Small intestine (tissue), 7 donors: ENCODE data around the gene HSD11B2. TPM values are rescaled to one million over a fixed set of nuclear protein-coding genes. Genes with fewer than 3 reads are reported as not detected.
A peak's percentile ranks its signal among the peaks of the same experiment; 100 is the strongest.

ENCODE experiments used
- DNase-seq, 2 donors: peaks; one replicate each; pipeline versions ENCODE4 v3.0.0 to v3.0.0-alpha.2; 2013
- FAIRE-seq: peaks from 2 replicates; lab custom pipeline; 2012; peaks lifted over from hg19 to GRCh38; lab: Jason Lieb, UNC
- H3K27ac ChIP-seq, 3 donors: one replicate each; pipeline ENCODE4 v1.5.1; 2013; ENCODE audit warnings: low read length in 2 of 3, mild to moderate bottlenecking in 2 of 3, control low read depth in 1 of 3, inconsistent platforms in 1 of 3, low read depth in 1 of 3, moderate library complexity in 1 of 3
- H3K27me3 ChIP-seq, 3 donors: one replicate each; pipeline ENCODE4 v1.6.1; 2013; ENCODE audit warnings: low read length in 3 of 3, inconsistent platforms in 1 of 3; ENCODE audit not compliant: control insufficient read depth in 3 of 3, insufficient read depth in 3 of 3
- H3K36me3 ChIP-seq, 3 donors: one replicate each; pipeline ENCODE4 v1.6.1; 2013; ENCODE audit warnings: low read length in 3 of 3, inconsistent platforms in 1 of 3, low read depth in 1 of 3, mild to moderate bottlenecking in 1 of 3, moderate library complexity in 1 of 3; ENCODE audit not compliant: control insufficient read depth in 3 of 3, insufficient read depth in 2 of 3
- H3K4me1 ChIP-seq, 3 donors: one replicate each; pipeline ENCODE4 v1.6.1; 2013; ENCODE audit warnings: low read length in 2 of 3, inconsistent platforms in 1 of 3, low read depth in 1 of 3, mild to moderate bottlenecking in 1 of 3, moderate library complexity in 1 of 3; ENCODE audit not compliant: control insufficient read depth in 3 of 3, insufficient read depth in 2 of 3
- H3K4me3 ChIP-seq, 3 donors: one replicate each; pipeline ENCODE4 v1.5.1; 2013; ENCODE audit warnings: low read length in 3 of 3, control low read depth in 1 of 3, inconsistent platforms in 1 of 3, low read depth in 1 of 3, mild to moderate bottlenecking in 1 of 3, moderate library complexity in 1 of 3
- H3K9me3 ChIP-seq, 2 donors: one replicate each; pipeline ENCODE4 v1.6.1; 2013; ENCODE audit warnings: low read depth in 1 of 2, low read length in 1 of 2; ENCODE audit not compliant: control insufficient read depth in 2 of 2, insufficient read depth in 1 of 2
- WGBS, 3 donors: extraction: QIAGEN DNeasy Blood & Tissue Kit; methylation state at CpG; one replicate each; pipeline ENCODE4 v1.1.7; 2013; 5-methylcytosine and 5-hydroxymethylcytosine counted together
- polyA plus RNA-seq, 4 donors: library from polyadenylated mRNA; stranded (reverse) in 3 of 4; unstranded in 1 of 4; fragments of 200-250 nt in 3 of 4; fragments of 120-200 nt in 1 of 4; gene quantifications; one replicate each; pipeline versions ENCODE4 v1.2.1 to v1.2.3, GENCODE V29; 2013
- donor health status: healthy with polysubstance abuse.
- donor health status: control.
- donor health status: control.
- donor health status: Bipolar disorder and iron deficiency.
- donor health status: healthy.

HSD11B2 gene
- polyA plus RNA-seq, 4 donors = 9.7 to 166 (median 111) TPM

DNA sequence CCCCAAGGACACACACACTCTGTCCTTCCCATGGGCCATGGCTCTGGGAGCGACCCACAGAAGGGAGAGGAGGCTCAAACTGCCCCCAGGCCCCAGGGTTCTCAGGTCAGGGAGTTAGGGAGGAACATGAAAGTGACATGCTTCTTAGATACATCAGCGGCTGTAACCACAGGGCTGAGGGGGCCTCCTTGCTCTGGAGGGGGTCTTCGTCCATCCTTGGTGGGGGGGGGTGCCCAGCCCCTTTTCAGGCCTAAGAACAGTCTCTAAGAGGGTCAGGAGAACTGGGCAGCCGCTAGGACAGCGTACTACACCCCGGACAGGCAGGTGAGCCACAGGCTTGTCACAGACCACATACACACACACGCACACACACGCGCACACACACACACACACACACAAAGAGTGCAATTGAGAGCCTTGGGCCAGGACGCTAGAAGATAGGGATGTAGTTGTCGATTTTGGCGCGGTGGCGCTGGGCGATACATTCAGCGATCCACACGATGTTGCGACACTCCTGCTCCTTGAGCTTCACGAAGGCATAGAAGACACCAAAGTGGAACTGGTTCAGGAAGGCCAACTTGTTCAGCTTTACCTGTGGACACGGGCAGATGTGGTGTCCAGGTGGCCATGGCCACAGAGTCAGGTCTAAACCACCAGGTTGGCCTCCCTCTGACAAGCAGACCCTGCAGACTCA lies 7.3 kb downstream of the HSD11B2 start:
- peaks cover 13 to 84% (median 18%) of the 10 kb centered on the region in 3 donors for H3K36me3 ChIP-seq
- no peak overlapping the region for H3K4me3 ChIP-seq
- WGBS, 3 donors = 92 to 95% (median 93%) methylated on average over 20 of the region's 20 CpGs
- no peaks in the 10 kb centered on the region for H3K27me3 ChIP-seq
- no peaks in the 10 kb centered on the region for H3K9me3 ChIP-seq
- peaks cover 0 to 6% (median 0%) of the 10 kb centered on the region in 3 donors for H3K4me1 ChIP-seq
- DNase-seq (no peak), FAIRE-seq (no peak)
- no peak overlapping the region for H3K27ac ChIP-seq

DNA sequence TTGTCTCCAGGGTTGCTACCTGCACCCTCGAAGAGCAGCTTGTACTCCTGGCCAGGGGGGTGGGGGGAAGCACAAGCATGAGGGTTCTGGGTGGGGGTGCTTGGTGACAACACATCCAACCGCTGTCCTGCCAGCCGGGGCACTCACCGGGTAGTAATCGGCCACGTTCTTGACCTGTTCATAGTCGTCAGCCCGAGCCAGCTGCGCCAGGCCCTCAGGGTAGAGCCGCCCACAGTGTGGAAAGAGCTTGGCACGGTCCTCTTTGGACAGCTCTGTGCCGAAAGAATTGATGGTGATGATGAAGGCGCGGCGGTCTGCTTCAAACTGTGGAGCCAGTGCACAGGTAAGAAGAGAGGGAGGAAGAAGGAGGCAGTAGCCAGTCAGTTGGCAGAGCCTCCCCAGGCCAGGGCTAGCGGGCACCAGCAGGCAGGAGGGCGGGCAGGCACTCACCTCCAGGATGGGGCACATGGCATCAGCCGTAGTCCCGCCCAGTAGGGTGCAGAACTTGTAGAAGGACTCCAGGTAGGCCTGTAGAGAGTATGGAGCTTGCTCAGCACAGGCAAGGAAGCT lies 8.0 kb downstream of the HSD11B2 start:
- H3K4me3 ChIP-seq = no peak overlapping the region
- H3K27ac ChIP-seq = no peak overlapping the region
- H3K4me1 ChIP-seq = peaks cover 0 to 6% (median 0%) of the 10 kb centered on the region in 3 donors
- no peak for FAIRE-seq
- DNase-seq = no peak
- H3K27me3 ChIP-seq = no peaks in the 10 kb centered on the region
- H3K36me3 ChIP-seq = peaks cover 13 to 89% (median 18%) of the 10 kb centered on the region in 3 donors
- no peaks in the 10 kb centered on the region for H3K9me3 ChIP-seq
- 93 to 96% (median 96%) methylated on average over 19 of the region's 19 CpGs for WGBS, 3 donors

DNA sequence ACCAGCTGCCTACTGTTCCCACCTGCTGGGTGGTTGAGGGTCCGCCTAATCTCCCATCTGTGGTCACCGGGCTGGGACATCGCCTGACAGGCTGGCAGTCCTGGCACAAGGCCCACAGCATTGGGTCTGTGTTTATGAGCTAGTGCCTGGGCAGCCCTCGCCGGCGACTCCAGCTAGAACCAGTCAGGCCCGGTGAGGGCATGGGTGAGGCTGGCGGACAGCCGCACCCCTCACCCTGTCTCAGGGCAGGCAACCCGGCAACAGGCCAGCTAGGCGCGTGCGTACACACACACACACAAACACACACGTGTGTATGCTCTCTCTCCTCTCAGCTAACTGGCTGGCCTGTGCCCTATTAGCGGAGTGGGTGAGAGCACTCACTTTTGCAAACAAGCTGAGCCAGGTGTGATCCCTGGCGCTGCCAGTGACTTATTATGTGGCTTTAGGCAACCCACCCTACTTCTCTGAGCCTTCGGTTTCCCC lies 10.4 kb downstream of the HSD11B2 start:
- Histone ChIP-seq H3K36me3 (peaks cover 14 to 99% (median 15%) of the 10 kb centered on the region in 3 donors), H3K27me3 (no peaks in the 10 kb centered on the region), H3K4me3 (no peak overlapping the region), H3K27ac (peak overlapping the region; percentile 14 to 91 (median 75)), H3K4me1 (peaks cover 0 to 14% (median 11%) of the 10 kb centered on the region in 3 donors), H3K9me3 (no peaks in the 10 kb centered on the region)
- FAIRE-seq = no peak
- peak in 1 of 2 donors; percentile 95 for DNase-seq
- 14 to 60% (median 39%) methylated on average over 17 of the region's 17 CpGs for WGBS, 3 donors

DNA sequence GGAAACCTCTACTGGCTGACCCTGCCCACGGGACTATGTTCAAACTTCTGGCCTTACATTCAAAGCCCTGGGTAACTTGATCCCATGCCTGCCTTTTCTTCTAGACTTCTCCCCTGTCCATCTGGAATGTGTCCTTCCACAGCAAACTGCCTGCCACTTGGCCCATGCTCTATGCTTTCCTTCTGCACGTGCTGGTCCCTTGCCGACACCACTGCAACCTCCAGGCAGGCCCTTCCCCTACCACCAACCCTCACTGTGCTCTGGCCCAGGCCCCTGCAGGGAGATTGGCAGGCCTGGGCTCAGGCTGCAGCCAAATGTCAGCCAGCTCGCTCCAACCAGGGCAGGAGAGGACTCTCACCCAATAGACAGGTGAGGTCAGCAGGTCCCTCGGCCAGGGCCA lies 11.0 kb downstream of the HSD11B2 start:
- no peak for FAIRE-seq
- Histone ChIP-seq H3K27ac (peak overlapping the region; percentile 14 to 91 (median 75)), H3K4me3 (no peak overlapping the region), H3K9me3 (no peaks in the 10 kb centered on the region), H3K4me1 (peaks cover 2 to 20% (median 17%) of the 10 kb centered on the region in 3 donors), H3K36me3 (peaks cover 14 to 99% (median 15%) of the 10 kb centered on the region in 3 donors), H3K27me3 (no peaks in the 10 kb centered on the region)
- 55 to 70% (median 69%) methylated on average over 5 of the region's 5 CpGs for WGBS, 3 donors
- DNase-seq = no peak

DNA sequence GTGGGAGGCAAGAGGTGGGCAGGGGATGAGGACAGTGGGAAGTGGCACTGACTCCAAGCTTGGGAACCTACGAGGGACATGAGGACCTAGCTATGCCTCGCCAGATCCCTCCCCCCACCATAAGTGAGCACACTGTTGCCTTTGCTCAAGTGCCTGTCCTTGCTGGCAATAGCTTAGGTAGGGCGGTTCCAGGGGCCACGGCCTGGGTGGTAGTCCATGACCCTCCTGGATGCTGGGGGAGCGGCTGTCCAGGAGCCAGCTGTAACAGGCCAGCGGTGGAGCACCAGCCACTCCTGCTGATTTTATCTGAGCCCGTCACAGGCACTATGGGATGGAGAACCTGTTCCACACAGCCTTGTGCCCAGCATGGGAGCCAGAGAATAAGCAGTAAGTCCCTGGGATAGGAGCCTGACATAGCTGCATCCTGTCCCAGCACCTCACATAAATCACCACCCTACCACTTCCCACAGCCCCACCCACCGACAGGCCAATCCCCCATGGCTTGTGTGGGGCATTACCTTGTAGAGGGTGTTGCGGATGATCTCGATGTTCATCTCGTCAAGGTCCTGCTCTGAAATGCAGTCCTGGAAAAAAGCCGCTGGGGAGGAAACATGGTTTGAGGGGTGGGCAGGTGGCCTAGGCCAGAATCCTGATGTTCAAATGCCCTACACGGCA lies 11.8 kb downstream of the HSD11B2 start:
- WGBS, 3 donors = 87 to 94% (median 91%) methylated on average over 13 of the region's 13 CpGs
- no peak overlapping the region for H3K4me3 ChIP-seq
- H3K4me1 ChIP-seq = peaks cover 8 to 28% (median 23%) of the 10 kb centered on the region in 3 donors
- DNase-seq = no peak
- H3K9me3 ChIP-seq = no peaks in the 10 kb centered on the region
- H3K27ac ChIP-seq = no peak overlapping the region
- FAIRE-seq = no peak
- peaks cover 14 to 99% (median 15%) of the 10 kb centered on the region in 3 donors for H3K36me3 ChIP-seq
- no peaks in the 10 kb centered on the region for H3K27me3 ChIP-seq

DNA sequence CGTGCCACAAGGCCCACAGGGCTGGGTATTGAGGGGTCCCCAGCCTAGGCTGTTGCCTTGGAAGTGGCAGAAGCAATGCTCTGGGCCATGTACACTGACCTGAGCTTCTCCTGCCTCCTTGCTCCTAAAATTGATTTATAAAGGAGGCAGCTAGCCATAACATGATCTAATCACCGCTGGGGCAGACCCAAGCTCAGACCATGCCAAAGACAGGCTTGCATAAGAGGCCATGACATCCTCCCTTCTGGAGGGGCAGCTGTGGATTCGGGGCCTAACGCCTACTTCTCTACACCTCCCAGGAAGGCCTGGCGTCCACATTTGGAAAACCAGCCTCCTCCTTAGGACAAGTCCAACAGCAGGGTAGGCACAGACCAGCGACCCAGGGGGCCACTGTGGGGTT lies 12.3 kb downstream of the HSD11B2 start:
- Histone ChIP-seq H3K27me3 (no peaks in the 10 kb centered on the region), H3K36me3 (peaks cover 10 to 98% (median 15%) of the 10 kb centered on the region in 3 donors), H3K4me3 (no peak overlapping the region), H3K4me1 (peaks cover 11 to 33% (median 27%) of the 10 kb centered on the region in 3 donors), H3K27ac (peak overlapping the region in 1 of 3 donors; percentile 11), H3K9me3 (no peaks in the 10 kb centered on the region)
- 77 to 91% (median 86%) methylated on average over 6 of the region's 6 CpGs for WGBS, 3 donors
- no peak for FAIRE-seq
- no peak for DNase-seq

DNA sequence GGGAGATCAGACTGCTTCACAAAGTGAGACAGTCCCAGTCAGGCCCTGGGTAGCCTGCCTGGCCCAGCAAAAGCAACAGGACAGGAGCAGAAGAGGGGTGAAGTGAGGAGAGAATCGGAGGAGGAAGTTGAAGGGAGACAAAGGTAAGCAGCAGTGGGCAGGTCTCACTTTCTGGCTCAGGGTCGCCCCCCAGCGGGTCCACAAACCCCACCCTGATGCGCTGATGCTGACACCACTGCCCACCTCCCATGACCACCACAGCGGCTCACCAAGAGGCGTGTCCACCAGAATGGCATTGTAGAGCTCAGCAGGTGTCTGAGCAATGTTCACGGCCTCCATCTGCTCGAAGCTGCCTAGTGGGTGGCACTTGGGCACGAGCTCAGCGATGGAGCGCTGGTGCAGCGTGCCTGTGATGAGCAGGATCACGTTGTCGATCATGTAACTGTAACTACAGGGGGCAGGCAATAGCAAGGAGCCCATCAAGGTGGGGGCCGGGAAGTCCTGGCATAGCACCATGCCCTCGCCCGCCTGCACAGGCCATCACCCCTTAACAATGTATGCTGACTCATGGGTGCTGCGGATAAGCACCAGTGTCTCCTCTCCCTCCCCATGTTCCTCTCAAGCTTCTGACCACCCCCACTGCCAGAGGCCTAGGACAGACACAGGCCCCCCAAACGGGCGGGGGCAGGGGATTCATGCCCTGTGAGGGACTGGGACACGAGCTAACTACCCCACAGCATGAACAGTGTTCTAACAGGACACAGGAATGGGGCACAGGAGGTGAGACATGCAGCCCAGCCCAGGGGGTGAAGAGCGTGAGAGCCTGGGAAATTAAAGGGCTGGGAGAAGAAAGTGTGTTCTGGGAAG lies 13.6 kb downstream of the HSD11B2 start:
- no peak for FAIRE-seq
- peaks cover 0 to 96% (median 9%) of the 10 kb centered on the region in 3 donors for H3K36me3 ChIP-seq
- 65 to 80% (median 69%) methylated on average over 21 to 22 of the region's 22 CpGs for WGBS, 3 donors
- no peaks in the 10 kb centered on the region for H3K9me3 ChIP-seq
- H3K4me3 ChIP-seq = no peak overlapping the region
- H3K27me3 ChIP-seq = no peaks in the 10 kb centered on the region
- peaks cover 14 to 46% (median 31%) of the 10 kb centered on the region in 3 donors for H3K4me1 ChIP-seq
- peak overlapping the region in 1 of 3 donors; percentile 21 for H3K27ac ChIP-seq
- no peak for DNase-seq

DNA sequence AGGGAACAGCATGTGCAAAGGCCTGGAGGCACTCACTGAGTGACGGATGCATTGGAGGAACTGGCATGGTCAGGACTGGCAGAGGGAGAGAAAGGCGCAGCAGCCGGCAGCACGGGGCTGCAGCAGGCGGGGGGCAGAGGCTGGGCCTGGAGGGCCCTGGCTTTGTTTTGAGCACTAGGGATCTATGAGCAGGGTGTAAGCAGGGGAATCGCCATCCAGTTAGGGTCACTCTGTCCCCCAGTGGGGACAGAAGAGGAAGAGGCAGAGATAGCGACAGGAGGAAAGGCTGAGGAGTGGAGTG lies 14.2 kb downstream of the HSD11B2 start:
- Histone ChIP-seq H3K4me1 (peaks cover 14 to 52% (median 33%) of the 10 kb centered on the region in 3 donors), H3K27ac (no peak overlapping the region), H3K27me3 (no peaks in the 10 kb centered on the region), H3K4me3 (no peak overlapping the region), H3K9me3 (no peaks in the 10 kb centered on the region), H3K36me3 (peaks cover 0 to 97% (median 9%) of the 10 kb centered on the region in 3 donors)
- 86 to 94% (median 91%) methylated on average over 7 of the region's 7 CpGs for WGBS, 3 donors
- no peak for DNase-seq
- FAIRE-seq = no peak
